Ishikawa (cell line): ENCODE results near the gene GRM7.

Experiments
- CEBPB ChIP-seq: IDR thresholded peaks from 2 replicates; pipeline ENCODE4 v1.6.1; 2012
- CREB1 ChIP-seq: IDR thresholded peaks from 2 replicates; pipeline ENCODE4 v1.6.1; 2012; ENCODE audit warnings: low read depth
- EGR1 ChIP-seq: IDR thresholded peaks from 2 replicates; pipeline ENCODE4 v1.6.1; 2012
- EP300 ChIP-seq: IDR thresholded peaks from 2 replicates; pipeline ENCODE4 v1.6.1; 2012; ENCODE audit warnings: borderline replicate concordance
- FOXM1 ChIP-seq: IDR thresholded peaks from 2 replicates; pipeline ENCODE4 v1.6.1; 2012; ENCODE audit warnings: low read depth, borderline replicate concordance
- MAX ChIP-seq: IDR thresholded peaks from 2 replicates; pipeline ENCODE4 v1.6.1; 2012
- NFIC ChIP-seq: IDR thresholded peaks from 2 replicates; pipeline ENCODE4 v1.6.1; 2012
- RAD21 ChIP-seq: IDR thresholded peaks from 2 replicates; pipeline ENCODE4 v1.6.1; 2012; ENCODE audit warnings: low read depth
- REST ChIP-seq: IDR thresholded peaks from 2 replicates; pipeline ENCODE4 v1.6.1; 2012; ENCODE audit warnings: low read depth, mild to moderate bottlenecking
- TAF1 ChIP-seq: IDR thresholded peaks from 2 replicates; pipeline ENCODE4 v1.6.1; 2012; ENCODE audit warnings: low read depth, mild to moderate bottlenecking
- TCF12 ChIP-seq: IDR thresholded peaks from 2 replicates; pipeline ENCODE4 v1.6.1; 2012; ENCODE audit warnings: low read depth
- TEAD4 ChIP-seq: IDR thresholded peaks from 2 replicates; pipeline ENCODE4 v1.6.1; 2012
- USF1 ChIP-seq: IDR thresholded peaks from 2 replicates; pipeline ENCODE4 v1.6.1; 2012
- YY1 ChIP-seq: IDR thresholded peaks from 2 replicates; pipeline ENCODE4 v1.6.1; 2012; ENCODE audit warnings: low read depth
- ZBTB7A ChIP-seq: IDR thresholded peaks from 2 replicates; pipeline ENCODE4 v1.6.1; 2012; ENCODE audit warnings: low read depth

GRM7 gene

GRCh38 chr3:7657214-7658112 lies 796.5 kb downstream of the GRM7 start:
- TF ChIP-seq CEBPB (no peak), TAF1 (no peak), MAX (no peak)

GRCh38 chr3:7658294-7658693 lies 797.4 kb downstream of the GRM7 start:
- no peak for TF ChIP-seq REST

- no peak for TF ChIP-seq EP300
Observed at GRCh38 chr3:7659079-7659478, 798.2 kb downstream of the GRM7 start.

- TF ChIP-seq TEAD4 = no peak
- TF ChIP-seq USF1 = no peak
- no peak for TF ChIP-seq FOXM1
- no peak for TF ChIP-seq YY1
- TF ChIP-seq CEBPB = no peak
- no peak for TF ChIP-seq TCF12
- TF ChIP-seq TAF1 = no peak
- TF ChIP-seq ZBTB7A = no peak
- TF ChIP-seq MAX = no peak
- TF ChIP-seq REST = no peak
- no peak for TF ChIP-seq NFIC
- TF ChIP-seq EGR1 = no peak
- TF ChIP-seq CREB1 = no peak
Observed at GRCh38 chr3:7663771-7664170, 802.9 kb downstream of the GRM7 start.

- no peak for TF ChIP-seq FOXM1
- TF ChIP-seq YY1 = no peak
Observed at GRCh38 chr3:7667774-7668173, 806.9 kb downstream of the GRM7 start.

- TF ChIP-seq FOXM1 (no peak), CEBPB (no peak), USF1 (no peak), EP300 (no peak), MAX (no peak), ZBTB7A (no peak), REST (no peak), RAD21 (no peak), EGR1 (no peak), TEAD4 (no peak), NFIC (no peak), TCF12 (no peak), YY1 (no peak)
Observed at GRCh38 chr3:7669641-7670040, 808.7 kb downstream of the GRM7 start.
